GM10266 (cell line): ENCODE data around the gene ACOT7.

Experiments used
- DNase-seq: peaks from one replicate; pipeline ENCODE4 v3.0.0; 2012; ENCODE audit errors: extremely low spot score
- CTCF ChIP-seq: IDR thresholded peaks from 2 replicates; pipeline ENCODE4 v1.5.1; 2012; ENCODE audit warnings: mild to moderate bottlenecking, low read depth; ENCODE audit not compliant: control insufficient read depth, insufficient read depth; ENCODE audit errors: missing control alignments

Gene ACOT7

GRCh38 chr1:6330410-6330911, 63.1 kb downstream of the ACOT7 start:
- no peak for TF ChIP-seq CTCF
- no peak for DNase-seq

DNA sequence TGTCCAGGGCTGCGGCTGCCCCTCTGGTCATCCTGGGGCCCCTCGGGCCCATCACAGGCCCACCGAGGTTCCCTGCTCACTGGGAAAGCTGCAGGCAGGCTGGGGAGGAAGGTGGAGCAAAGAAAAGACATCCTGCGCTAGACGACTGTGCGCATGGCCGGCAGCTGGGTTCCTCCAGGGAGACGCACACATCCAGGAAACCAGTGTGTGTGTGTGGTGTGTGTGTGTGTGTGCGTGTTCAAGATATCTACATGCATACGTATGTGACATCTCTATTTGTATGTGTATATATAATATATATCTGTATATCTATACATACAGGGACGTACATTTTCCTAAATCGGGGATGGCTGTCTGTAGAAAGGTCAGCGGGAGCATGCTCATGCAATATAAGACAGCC, 63.7 kb downstream of the ACOT7 start:
- no peak for TF ChIP-seq CTCF
- DNase-seq = no peak

DNA sequence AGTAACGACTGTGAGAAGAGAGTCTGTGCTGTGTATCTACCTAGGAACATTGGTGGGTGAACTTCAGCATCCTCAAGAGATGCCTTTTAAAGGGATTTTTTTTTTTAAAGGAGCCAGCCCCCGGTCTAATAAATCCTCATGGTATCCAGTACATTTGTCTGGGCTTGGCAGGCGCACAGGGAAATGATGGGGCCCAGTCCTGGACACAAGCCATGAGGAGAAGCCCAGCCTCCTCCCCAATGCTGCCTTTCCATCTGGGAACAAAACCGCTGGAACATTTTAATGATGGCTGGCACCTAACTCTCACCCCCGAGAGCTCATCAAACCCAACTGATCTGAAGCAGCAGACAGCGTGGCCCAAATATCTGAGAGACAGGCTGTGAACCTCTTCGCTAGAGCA, 64.2 kb downstream of the ACOT7 start:
- no peak for TF ChIP-seq CTCF
- DNase-seq = no peak

DNA sequence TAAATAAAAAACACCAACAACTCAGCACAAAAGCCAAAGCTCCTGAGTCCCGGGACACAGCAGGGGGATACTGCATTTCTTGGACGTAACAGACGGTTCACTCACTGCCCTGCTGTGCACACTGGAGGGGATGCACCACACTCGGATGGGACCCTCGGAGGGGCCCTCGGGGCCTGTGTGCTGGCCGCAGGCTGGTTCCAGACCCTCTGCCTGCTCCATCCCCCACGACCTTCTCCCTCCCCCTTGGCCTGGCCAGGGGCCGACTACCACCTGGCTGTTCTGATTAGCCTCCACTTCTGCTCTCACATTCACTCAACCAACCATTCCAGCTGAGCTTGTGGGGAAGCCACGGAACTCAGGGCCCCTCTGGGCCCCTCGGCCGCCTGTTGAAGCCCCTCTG, 64.9 kb downstream of the ACOT7 start:
- no peak for TF ChIP-seq CTCF
- no peak for DNase-seq

DNA sequence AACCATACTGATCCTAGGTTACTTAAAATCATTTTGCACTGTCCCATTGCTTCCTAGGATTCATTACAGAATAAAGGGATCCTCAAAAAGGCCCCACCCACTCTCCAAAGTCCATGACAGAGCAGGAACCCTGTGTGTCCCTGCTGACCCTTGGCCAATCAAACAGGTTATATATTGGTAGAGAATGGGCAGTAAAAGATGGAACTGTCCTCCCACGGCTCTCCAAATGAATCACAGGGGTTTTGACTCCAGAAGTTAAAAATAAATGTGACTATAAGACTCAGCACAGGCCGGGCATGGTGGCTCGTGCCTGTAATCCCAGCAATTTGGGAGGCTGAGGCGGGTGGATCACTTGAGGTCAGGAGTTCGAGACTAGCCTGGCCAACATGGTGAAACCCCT, 65.5 kb downstream of the ACOT7 start:
- TF ChIP-seq CTCF = no peak
- no peak for DNase-seq

DNA sequence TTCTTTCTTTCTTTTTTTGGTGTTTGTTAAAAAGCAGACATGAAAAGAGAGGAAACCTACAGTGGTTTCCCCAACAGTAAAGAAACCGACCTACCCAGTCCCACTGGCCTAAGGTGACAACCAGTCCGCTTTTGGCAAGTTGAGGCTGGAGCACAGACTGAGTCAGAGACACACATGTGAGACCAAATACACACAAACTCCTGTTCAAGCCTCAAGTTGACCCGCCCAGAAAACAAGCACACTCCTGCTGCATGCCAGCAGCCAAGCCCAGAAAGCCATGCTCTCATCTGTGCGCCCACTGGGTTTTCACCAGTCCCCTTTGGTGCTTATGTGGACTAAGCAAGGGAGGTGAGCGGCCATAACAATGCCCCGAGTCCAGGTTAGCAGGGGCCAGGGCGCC, 68.1 kb downstream of the ACOT7 start:
- TF ChIP-seq CTCF = no peak

DNA sequence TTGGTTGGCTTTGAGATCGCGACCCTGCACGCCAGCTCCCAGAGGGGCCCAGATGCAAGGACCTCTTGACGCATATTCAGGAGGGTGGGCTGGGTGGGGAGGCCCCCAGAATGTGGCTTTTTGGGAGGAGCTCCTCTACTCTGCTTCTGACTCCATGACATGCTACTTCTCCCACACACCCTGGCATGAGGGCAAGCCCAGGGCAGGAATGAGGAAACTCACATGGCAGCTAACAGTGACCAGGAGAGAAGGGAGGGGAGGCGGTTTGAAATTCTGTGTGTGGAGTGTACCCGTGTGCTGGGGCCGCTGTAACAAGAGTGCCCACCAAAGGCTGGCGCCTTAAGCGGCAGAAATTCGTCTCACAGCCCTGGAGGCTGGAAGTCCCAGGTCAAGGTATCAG, 71.4 kb downstream of the ACOT7 start:
- no peak for TF ChIP-seq CTCF
- no peak for DNase-seq

More for the DNA sequence above, 68.1 kb downstream of the ACOT7 start:
- DNase-seq = no peak
